Renal pelvis (tissue), 3 donors: ENCODE measurements around the gene URI1. TPM values are rescaled to one million over a fixed set of nuclear protein-coding genes. Genes with fewer than 3 reads are reported as not detected.

Experiments used
- polyA plus RNA-seq, 3 donors: library from polyadenylated mRNA; unstranded; fragments of 120-200 nt; gene quantifications; one replicate each; pipeline ENCODE4 v1.2.1, GENCODE V29; 2013; ENCODE audit not compliant: insufficient read length in 3 of 3

The URI1 gene
- polyA plus RNA-seq, 3 donors, result 85.8 to 112 (median 104) TPM

Other genes starting within 250 kb of the URI1 start
- gene C19orf12, start 227.0 kb upstream of the URI1 start, polyA plus RNA-seq, result 10 to 100 TPM; 22.4 to 33.5 (median 27.6) TPM
- gene CCNE1, start 130.2 kb upstream of the URI1 start, polyA plus RNA-seq, result 1 to 10 TPM; 8.8 to 9.9 (median 9.7) TPM